Stimulated activated CD8-positive, alpha-beta memory T cell treated with anti-CD3 and anti-CD28 coated beads, Interleukin-4, amount 100 ng/mL, for 24 hours (primary cell): Measurements from ENCODE around the gene ALG3.

Experiments
- DNase-seq: peaks from one replicate; pipeline ENCODE4 v3.0.0-alpha.2; 2020; ENCODE audit warnings: low read depth

Gene ALG3

GRCh38 chr3:184192889-184193288 lies 55.9 kb downstream of the ALG3 start:
- no peak for DNase-seq
